Measurements from ENCODE around the gene SOX10. TPM values are rescaled to one million over a fixed set of nuclear protein-coding genes. Genes with fewer than 3 reads are reported as not detected.

The SOX10 gene
- total and polyA plus RNA-seq, 2 of the 13 experiments (the other 11 are each of a cell fraction or from before 2014, with no cell fraction given) = not detected

- TF ChIP-seq, protein P1, sequence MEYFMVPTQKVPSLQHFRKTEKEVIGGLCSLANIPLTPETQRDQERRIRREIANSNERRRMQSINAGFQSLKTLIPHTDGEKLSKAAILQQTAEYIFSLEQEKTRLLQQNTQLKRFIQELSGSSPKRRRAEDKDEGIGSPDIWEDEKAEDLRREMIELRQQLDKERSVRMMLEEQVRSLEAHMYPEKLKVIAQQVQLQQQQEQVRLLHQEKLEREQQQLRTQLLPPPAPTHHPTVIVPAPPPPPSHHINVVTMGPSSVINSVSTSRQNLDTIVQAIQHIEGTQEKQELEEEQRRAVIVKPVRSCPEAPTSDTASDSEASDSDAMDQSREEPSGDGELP (IDR thresholded peaks at IDR 0.05; ENCODE audit: borderline replicate concordance, low read depth) = 0 out of 2 replicates have a peak, but pooled peaks have one; percentile 10
- TF ChIP-seq ZNF768 (CRISPR knock-in tag; IDR thresholded peaks at IDR 0.05) (peak; percentile 96), ZBTB4 (CRISPR knock-in tag; IDR thresholded peaks at IDR 0.05; ENCODE audit: borderline replicate concordance) (no peak)
- H3K27me3 ChIP-seq (ENCODE audit: control insufficient read depth in 1 of 2, insufficient read depth in 2 of 2, low read length in 2 of 2) = peaks cover 0 to 8% of the 10 kb centered on the region in 2 experiments; a peak in 2 of 5 replicates
- ATAC-seq (peak; percentile 68), FAIRE-seq (no peak), DNase-seq (ENCODE audit: low spot score) (no peak)
- H3K36me3 ChIP-seq (replicated peaks in 1 of 2; ENCODE audit: control insufficient read depth in 1 of 2, insufficient read depth in 2 of 2, low read length in 2 of 2) = no peaks in the 10 kb centered on the region
- no peak overlapping the region for H3K9ac ChIP-seq (ENCODE audit: insufficient read depth, low read depth, low read length)
- no TSS peak for BruUV-seq (replicated peaks)
- POLR2A ChIA-PET = no interaction called here
- H2AFZ ChIP-seq (ENCODE audit: low read length) = no peak overlapping the region
- CTCF ChIA-PET (ENCODE audit: low intra/inter-chr PET ratio, low total read pairs) = no interaction called here
- no peaks in the 10 kb centered on the region for H3K79me2 ChIP-seq (ENCODE audit: insufficient read depth, low read length)
- 0% methylated on average over 1 of the region's 8 CpGs for WGBS (ENCODE audit: low lambda C conversion rate)
- peaks cover 81% of the 10 kb centered on the region for H3K4me1 ChIP-seq (ENCODE audit: insufficient read depth, low read length)
- H4K20me1 ChIP-seq (ENCODE audit: insufficient read depth, low read length) = no peaks in the 10 kb centered on the region
- no peak overlapping the region for H3K27ac ChIP-seq (ENCODE audit: extremely low read length, insufficient read depth, low read length)
- intact Hi-C loops (cut with micrococcal nuclease; ENCODE audit: unreplicated experiment) = no loop called here
- no peak overlapping the region for H3K4me2 ChIP-seq (ENCODE audit: low read depth, low read length)
- H3K4me3 ChIP-seq (replicated peaks in 1 of 3; ENCODE audit: insufficient read depth in 1 of 3, low read depth in 2 of 3, low read length in 3 of 3) = no peak overlapping the region
- in situ Hi-C loops (cut with HindIII; ENCODE audit: extremely low pct_ligation_motif_present, low pct_unique_long_range_greater_than_20kb) = no loop called here
- no peaks in the 10 kb centered on the region for H3K9me3 ChIP-seq (ENCODE audit: low read length)
These were observed 12.3 kb upstream of the SOX10 start for GRCh38 chr22:37996515-37997246.

All from HepG2 (cell line).